OCI-LY1 (cell line): ENCODE data around the gene RASGEF1C.

Source experiments
- EZH2 ChIP-seq: fragments of 200-600 bp; sonication (generic), shearing (Covaris generic); IDR thresholded peaks from 2 replicates; pipeline ENCODE4 v1.8.0; 2017; ENCODE audit warnings: borderline replicate concordance, mixed run types, mild to moderate bottlenecking, antibody characterized with exemption, low read length, moderate library complexity, mixed read lengths
- TF ChIP-seq, protein P1 (sequence below): fragments of 200-600 bp; sonication (generic), shearing (Covaris generic); IDR thresholded peaks from 2 replicates; pipeline ENCODE4 v1.5.1; 2017; ENCODE audit warnings: mild to moderate bottlenecking, antibody characterized with exemption, low read length, moderate library complexity, mixed read lengths

DNA sequence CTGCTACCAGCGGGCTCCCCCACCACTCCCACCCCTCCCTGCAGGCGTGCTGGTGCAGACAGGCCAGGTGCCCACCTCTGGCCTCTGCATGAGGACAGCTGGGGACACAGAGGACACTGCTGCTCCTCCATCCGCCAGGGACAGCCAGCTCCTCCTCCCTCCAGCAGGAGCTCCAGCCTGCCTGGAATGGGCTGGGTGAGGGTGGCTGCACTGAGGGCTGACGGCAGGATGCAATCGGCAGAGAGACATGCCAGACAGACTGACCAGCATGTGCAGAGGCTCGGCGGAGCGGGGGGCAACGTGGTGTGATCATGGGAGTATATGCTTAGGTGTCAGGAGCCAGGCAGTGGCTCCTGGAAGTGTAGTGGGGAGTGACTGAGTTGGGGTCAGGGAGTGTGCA, 68.4 kb downstream of the RASGEF1C start:
- TF ChIP-seq, protein P1, sequence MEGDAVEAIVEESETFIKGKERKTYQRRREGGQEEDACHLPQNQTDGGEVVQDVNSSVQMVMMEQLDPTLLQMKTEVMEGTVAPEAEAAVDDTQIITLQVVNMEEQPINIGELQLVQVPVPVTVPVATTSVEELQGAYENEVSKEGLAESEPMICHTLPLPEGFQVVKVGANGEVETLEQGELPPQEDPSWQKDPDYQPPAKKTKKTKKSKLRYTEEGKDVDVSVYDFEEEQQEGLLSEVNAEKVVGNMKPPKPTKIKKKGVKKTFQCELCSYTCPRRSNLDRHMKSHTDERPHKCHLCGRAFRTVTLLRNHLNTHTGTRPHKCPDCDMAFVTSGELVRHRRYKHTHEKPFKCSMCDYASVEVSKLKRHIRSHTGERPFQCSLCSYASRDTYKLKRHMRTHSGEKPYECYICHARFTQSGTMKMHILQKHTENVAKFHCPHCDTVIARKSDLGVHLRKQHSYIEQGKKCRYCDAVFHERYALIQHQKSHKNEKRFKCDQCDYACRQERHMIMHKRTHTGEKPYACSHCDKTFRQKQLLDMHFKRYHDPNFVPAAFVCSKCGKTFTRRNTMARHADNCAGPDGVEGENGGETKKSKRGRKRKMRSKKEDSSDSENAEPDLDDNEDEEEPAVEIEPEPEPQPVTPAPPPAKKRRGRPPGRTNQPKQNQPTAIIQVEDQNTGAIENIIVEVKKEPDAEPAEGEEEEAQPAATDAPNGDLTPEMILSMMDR = no peak
- no peak for TF ChIP-seq EZH2
